SK-N-SH (cell line): ENCODE results near the gene CPPED1. TPM values are rescaled to one million over a fixed set of nuclear protein-coding genes. Genes with fewer than 3 reads are reported as not detected.

Experiments
- CTCF ChIA-PET: fragments of 300-600, 350-600 bp; formaldehyde crosslinking; extraction: SDS; loops from one replicate; lab custom pipeline; 2021; lab: Yijun Ruan, JAX
- POLR2A ChIA-PET: fragments of 350-600 bp; sonication (Branson Sonifier 250); formaldehyde crosslinking; extraction: SDS; loops from one replicate; lab custom pipeline; 2020; ENCODE audit warnings: antibody characterized with exemption, inconsistent platforms; lab: Yijun Ruan, JAX
- DNase-seq: peaks from one replicate; pipeline ENCODE4 v3.0.0; 2012
- H2AFZ ChIP-seq: fragments of 200-600 bp; sonication (generic); 2 replicates; pipeline ENCODE4 v1.8.1; 2016; ENCODE audit warnings: antibody characterized with exemption, mild to moderate bottlenecking, low read depth
- H3F3A ChIP-seq: fragments of 200-600 bp; sonication (generic); replicated peaks from 2 replicates; pipeline ENCODE3; 2016; ENCODE audit warnings: antibody characterized with exemption, mild to moderate bottlenecking; ENCODE audit not compliant: insufficient read depth
- H3K27ac ChIP-seq, 2 experiments: fragments of 200-500 bp in 1 of 2; fragments of 200-600 bp in 1 of 2; sonication (Bioruptor generic) in 1 of 2; sonication (generic), shearing (Covaris generic) in 1 of 2; 2 replicates each; pipeline versions ENCODE4 v1.5.1 to v1.6.1; 2014 to 2016; ENCODE audit warnings: low read depth in 2 of 2, inconsistent platforms in 1 of 2, low read length in 1 of 2, mild to moderate bottlenecking in 1 of 2, mixed read lengths in 1 of 2
- H3K27me3 ChIP-seq: fragments of 200-600 bp; sonication (generic), shearing (Covaris generic); 2 replicates; pipeline ENCODE4 v1.6.1; 2016; ENCODE audit warnings: mixed run types; ENCODE audit not compliant: insufficient read depth
- H3K36me3 ChIP-seq, 2 experiments: fragments of 200-500 bp in 1 of 2; fragments of 200-600 bp in 1 of 2; sonication (Bioruptor generic) in 1 of 2; sonication (generic) in 1 of 2; replicated peaks in 1 of 2; 2 replicates each; pipeline versions ENCODE3 to v1.5.1; 2014 to 2016; ENCODE audit warnings: low read length in 1 of 2, mild to moderate bottlenecking in 1 of 2; ENCODE audit not compliant: insufficient read depth in 2 of 2, control insufficient read depth in 1 of 2
- H3K4me1 ChIP-seq, 2 experiments: fragments of 200-500 bp in 1 of 2; fragments of 200-600 bp in 1 of 2; sonication (Bioruptor generic) in 1 of 2; sonication (generic), shearing (Covaris generic) in 1 of 2; 2 replicates each; pipeline versions ENCODE4 v1.5.1 to v1.6.1; 2014 to 2016; ENCODE audit warnings: low read depth in 1 of 2, low read length in 1 of 2, mixed run types in 1 of 2; ENCODE audit not compliant: insufficient read depth in 2 of 2, control insufficient read depth in 1 of 2
- H3K4me2 ChIP-seq: fragments of 200-600 bp; sonication (generic), shearing (Covaris generic); 2 replicates; pipeline ENCODE4 v1.6.1; 2017; ENCODE audit warnings: mixed run types
- H3K4me3 ChIP-seq, 2 experiments: fragments of 200-500 bp in 1 of 2; fragments of 200-600 bp in 1 of 2; sonication (Bioruptor generic) in 1 of 2; sonication (generic), shearing (Covaris generic) in 1 of 2; 2 replicates each; pipeline versions ENCODE4 v1.5.1 to v1.8.1; 2014 to 2016; ENCODE audit warnings: low read depth in 2 of 2, inconsistent platforms in 1 of 2, low read length in 1 of 2, mild to moderate bottlenecking in 1 of 2, mixed read lengths in 1 of 2, moderate library complexity in 1 of 2
- H3K79me2 ChIP-seq: fragments of 200-600 bp; sonication (generic); 2 replicates; pipeline ENCODE4 v1.8.1; 2017; ENCODE audit warnings: mild to moderate bottlenecking; ENCODE audit not compliant: insufficient read depth
- H3K9ac ChIP-seq: fragments of 200-600 bp; sonication (generic); 2 replicates; pipeline ENCODE4 v1.6.1; 2017; ENCODE audit warnings: mixed run types
- H3K9me2 ChIP-seq: fragments of 200-600 bp; sonication (generic); 2 replicates; pipeline ENCODE4 v1.6.1; 2017; ENCODE audit warnings: mixed run types
- H3K9me3 ChIP-seq: fragments of 200-600 bp; sonication (generic); 2 replicates; pipeline ENCODE4 v1.6.1; 2017; ENCODE audit warnings: mixed run types, mild to moderate bottlenecking, moderate library complexity
- H4K20me1 ChIP-seq: fragments of 200-600 bp; sonication (generic); 2 replicates; pipeline ENCODE4 v1.6.1; 2017; ENCODE audit warnings: mild to moderate bottlenecking, mixed run types; ENCODE audit not compliant: insufficient read depth
- CHD2 ChIP-seq: fragments of 150-350 bp; IDR thresholded peaks from 2 replicates; pipeline ENCODE4 v1.6.1; 2018; ENCODE audit warnings: low read length; ENCODE audit not compliant: partially characterized antibody
- ELF1 ChIP-seq: IDR thresholded peaks from 2 replicates; pipeline ENCODE4 v1.4.0; 2012
- EZH2phosphoT487 ChIP-seq: fragments of 200-600 bp; sonication (generic); IDR thresholded peaks from 2 replicates; pipeline ENCODE4 v1.6.1; 2017; ENCODE audit warnings: low read depth, mixed run types, mild to moderate bottlenecking, antibody characterized with exemption, moderate library complexity, borderline replicate concordance
- GABPA ChIP-seq: IDR thresholded peaks from 2 replicates; pipeline ENCODE4 v1.4.0; 2012; ENCODE audit warnings: low read depth, mild to moderate bottlenecking
- MEF2A ChIP-seq: IDR thresholded peaks from 2 replicates; pipeline ENCODE4 v1.4.0; 2012; ENCODE audit warnings: low read depth, borderline replicate concordance
- NFIC ChIP-seq: IDR thresholded peaks from 2 replicates; pipeline ENCODE4 v1.4.0; 2012; ENCODE audit warnings: borderline replicate concordance
- NRF1 ChIP-seq: IDR thresholded peaks from 2 replicates; pipeline ENCODE4 v1.6.1; 2012; ENCODE audit warnings: low read depth, mild to moderate bottlenecking, low read length
- RAD21 ChIP-seq: IDR thresholded peaks from 2 replicates; pipeline ENCODE4 v1.6.1; 2012; ENCODE audit warnings: mild to moderate bottlenecking, low read length
- RCOR1 ChIP-seq: fragments of 150-350 bp; IDR thresholded peaks from 2 replicates; pipeline ENCODE4 v1.6.1; 2017; ENCODE audit warnings: antibody characterized with exemption, low read length
- RXRA ChIP-seq: IDR thresholded peaks from 2 replicates; pipeline ENCODE4 v1.4.0; 2012; ENCODE audit warnings: low read depth, mild to moderate bottlenecking, borderline replicate concordance
- SMC3 ChIP-seq: IDR thresholded peaks from 2 replicates; pipeline ENCODE4 v1.6.1; 2012; ENCODE audit warnings: low read depth, low read length, improper control_type of control experiment
- TAF1 ChIP-seq: IDR thresholded peaks from 2 replicates; pipeline ENCODE4 v1.6.1; 2012; ENCODE audit warnings: low read depth, mild to moderate bottlenecking, low read length, moderate library complexity, borderline replicate concordance
- USF1 ChIP-seq: IDR thresholded peaks from 2 replicates; pipeline ENCODE4 v1.4.0; 2012; ENCODE audit warnings: low read depth, borderline replicate concordance
- WGBS: methylation state at CpG from one replicate; pipeline ENCODE4 v1.1.6; 2017; ENCODE audit warnings: low lambda C conversion rate; 5-methylcytosine and 5-hydroxymethylcytosine counted together
- polyA plus RNA-seq, 3 experiments: library from polyadenylated mRNA; depleted of rRNA; stranded (reverse); fragments of >200 nt; gene quantifications; 2 replicates each; pipeline ENCODE4 v1.2.3, GENCODE V29; 2012
- TF ChIP-seq, protein P1 (sequence below): IDR thresholded peaks from 2 replicates; pipeline ENCODE4 v1.4.0; 2012; ENCODE audit warnings: low read depth
- TF ChIP-seq, protein P2 (sequence below): fragments of 200-600 bp; sonication (generic); IDR thresholded peaks from 2 replicates; pipeline ENCODE4 v1.6.1; 2017; ENCODE audit warnings: antibody characterized with exemption, mild to moderate bottlenecking, moderate library complexity
- TF ChIP-seq, protein P3 (sequence below): fragments of 150-350 bp; IDR thresholded peaks from 2 replicates; pipeline ENCODE4 v1.6.1; 2016; ENCODE audit warnings: mild to moderate bottlenecking, low read depth, low read length
- TF ChIP-seq, protein P4 (sequence below): IDR thresholded peaks from 2 replicates; pipeline ENCODE4 v1.4.0; 2012; ENCODE audit warnings: low read depth, borderline replicate concordance

The CPPED1 gene
- polyA plus RNA-seq, 1 of the 3 experiments (the other 2 are of a cell fraction) = 11.9 TPM

- H3K9ac ChIP-seq = no peak overlapping the region
- no peaks in the 10 kb centered on the region for H3K27me3 ChIP-seq
- H3K36me3 ChIP-seq = no peaks in the 10 kb centered on the region
- no peaks in the 10 kb centered on the region for H3K9me2 ChIP-seq
- TF ChIP-seq RCOR1 = no peak
- no peak for TF ChIP-seq CHD2
- no peak for TF ChIP-seq SMC3
- no peak for TF ChIP-seq MEF2A
- no peak for TF ChIP-seq RAD21
- TF ChIP-seq, protein P1, sequence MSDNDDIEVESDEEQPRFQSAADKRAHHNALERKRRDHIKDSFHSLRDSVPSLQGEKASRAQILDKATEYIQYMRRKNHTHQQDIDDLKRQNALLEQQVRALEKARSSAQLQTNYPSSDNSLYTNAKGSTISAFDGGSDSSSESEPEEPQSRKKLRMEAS = no peak
- no peak for TF ChIP-seq GABPA
- no peak for TF ChIP-seq NFIC
- no peak for TF ChIP-seq ELF1
- TF ChIP-seq, protein P2, sequence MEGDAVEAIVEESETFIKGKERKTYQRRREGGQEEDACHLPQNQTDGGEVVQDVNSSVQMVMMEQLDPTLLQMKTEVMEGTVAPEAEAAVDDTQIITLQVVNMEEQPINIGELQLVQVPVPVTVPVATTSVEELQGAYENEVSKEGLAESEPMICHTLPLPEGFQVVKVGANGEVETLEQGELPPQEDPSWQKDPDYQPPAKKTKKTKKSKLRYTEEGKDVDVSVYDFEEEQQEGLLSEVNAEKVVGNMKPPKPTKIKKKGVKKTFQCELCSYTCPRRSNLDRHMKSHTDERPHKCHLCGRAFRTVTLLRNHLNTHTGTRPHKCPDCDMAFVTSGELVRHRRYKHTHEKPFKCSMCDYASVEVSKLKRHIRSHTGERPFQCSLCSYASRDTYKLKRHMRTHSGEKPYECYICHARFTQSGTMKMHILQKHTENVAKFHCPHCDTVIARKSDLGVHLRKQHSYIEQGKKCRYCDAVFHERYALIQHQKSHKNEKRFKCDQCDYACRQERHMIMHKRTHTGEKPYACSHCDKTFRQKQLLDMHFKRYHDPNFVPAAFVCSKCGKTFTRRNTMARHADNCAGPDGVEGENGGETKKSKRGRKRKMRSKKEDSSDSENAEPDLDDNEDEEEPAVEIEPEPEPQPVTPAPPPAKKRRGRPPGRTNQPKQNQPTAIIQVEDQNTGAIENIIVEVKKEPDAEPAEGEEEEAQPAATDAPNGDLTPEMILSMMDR = no peak
- no peak for TF ChIP-seq USF1
- no peak for TF ChIP-seq RXRA
- no peak for TF ChIP-seq EZH2phosphoT487
- no peak overlapping the region for H3K4me2 ChIP-seq
- DNase-seq = no peak
- H3K4me1 ChIP-seq = no peaks in the 10 kb centered on the region; a peak in 1 of 4 replicates
- no peaks in the 10 kb centered on the region for H3K79me2 ChIP-seq
- H2AFZ ChIP-seq = no peak overlapping the region
- ChIA-PET CTCF (no interaction called here), POLR2A (no interaction called here)
- no peak overlapping the region for H3K4me3 ChIP-seq
- no peak overlapping the region for H3K27ac ChIP-seq
- H3F3A ChIP-seq = no peaks in the 10 kb centered on the region
- no peaks in the 10 kb centered on the region for H3K9me3 ChIP-seq
- H4K20me1 ChIP-seq = no peaks in the 10 kb centered on the region
- 70% methylated on average over 1 of the region's 1 CpG for WGBS
These were observed 183.5 kb downstream of the CPPED1 start for GRCh38 chr16:12620150-12620549.

- no peaks in the 10 kb centered on the region for H3K9me3 ChIP-seq
- CTCF ChIA-PET = interaction anchor here (1.2 kb wide), 1 partner anchor 16 kb away, joined by 3 read pairs; no protein-coding TSS in a partner anchor
- H3K9ac ChIP-seq = no peak overlapping the region
- H4K20me1 ChIP-seq = no peaks in the 10 kb centered on the region
- no peaks in the 10 kb centered on the region for H3K79me2 ChIP-seq
- H2AFZ ChIP-seq = no peak overlapping the region
- H3K9me2 ChIP-seq = no peaks in the 10 kb centered on the region
- H3K4me3 ChIP-seq = no peak overlapping the region
- H3F3A ChIP-seq = peaks cover under 1% of the 10 kb centered on the region
- DNase-seq = no peak
- 83% methylated on average over 3 of the region's 3 CpGs for WGBS
- no peaks in the 10 kb centered on the region; a peak in 1 of 4 replicates for H3K4me1 ChIP-seq
- H3K27me3 ChIP-seq = no peaks in the 10 kb centered on the region
- H3K4me2 ChIP-seq = no peak overlapping the region
- TF ChIP-seq NFIC = no peak
- no peak for TF ChIP-seq NRF1
- TF ChIP-seq, protein P3, sequence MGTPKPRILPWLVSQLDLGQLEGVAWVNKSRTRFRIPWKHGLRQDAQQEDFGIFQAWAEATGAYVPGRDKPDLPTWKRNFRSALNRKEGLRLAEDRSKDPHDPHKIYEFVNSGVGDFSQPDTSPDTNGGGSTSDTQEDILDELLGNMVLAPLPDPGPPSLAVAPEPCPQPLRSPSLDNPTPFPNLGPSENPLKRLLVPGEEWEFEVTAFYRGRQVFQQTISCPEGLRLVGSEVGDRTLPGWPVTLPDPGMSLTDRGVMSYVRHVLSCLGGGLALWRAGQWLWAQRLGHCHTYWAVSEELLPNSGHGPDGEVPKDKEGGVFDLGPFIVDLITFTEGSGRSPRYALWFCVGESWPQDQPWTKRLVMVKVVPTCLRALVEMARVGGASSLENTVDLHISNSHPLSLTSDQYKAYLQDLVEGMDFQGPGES = no peak
- TF ChIP-seq CHD2 = no peak
- TF ChIP-seq, protein P2 = no peak
- no peak for TF ChIP-seq ELF1
- no peak for TF ChIP-seq TAF1
- TF ChIP-seq, protein P4, sequence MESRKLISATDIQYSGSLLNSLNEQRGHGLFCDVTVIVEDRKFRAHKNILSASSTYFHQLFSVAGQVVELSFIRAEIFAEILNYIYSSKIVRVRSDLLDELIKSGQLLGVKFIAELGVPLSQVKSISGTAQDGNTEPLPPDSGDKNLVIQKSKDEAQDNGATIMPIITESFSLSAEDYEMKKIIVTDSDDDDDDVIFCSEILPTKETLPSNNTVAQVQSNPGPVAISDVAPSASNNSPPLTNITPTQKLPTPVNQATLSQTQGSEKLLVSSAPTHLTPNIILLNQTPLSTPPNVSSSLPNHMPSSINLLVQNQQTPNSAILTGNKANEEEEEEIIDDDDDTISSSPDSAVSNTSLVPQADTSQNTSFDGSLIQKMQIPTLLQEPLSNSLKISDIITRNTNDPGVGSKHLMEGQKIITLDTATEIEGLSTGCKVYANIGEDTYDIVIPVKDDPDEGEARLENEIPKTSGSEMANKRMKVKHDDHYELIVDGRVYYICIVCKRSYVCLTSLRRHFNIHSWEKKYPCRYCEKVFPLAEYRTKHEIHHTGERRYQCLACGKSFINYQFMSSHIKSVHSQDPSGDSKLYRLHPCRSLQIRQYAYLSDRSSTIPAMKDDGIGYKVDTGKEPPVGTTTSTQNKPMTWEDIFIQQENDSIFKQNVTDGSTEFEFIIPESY = no peak
- no peak overlapping the region for H3K27ac ChIP-seq
- H3K36me3 ChIP-seq = no peaks in the 10 kb centered on the region
- POLR2A ChIA-PET = no interaction called here
These were observed 185.2 kb downstream of the CPPED1 start for GRCh38 chr16:12618515-12618914.
